HepG2 (cell line): ENCODE results near the gene ADAMTS14. TPM values are rescaled to one million over a fixed set of nuclear protein-coding genes. Genes with fewer than 3 reads are reported as not detected.

Source experiments
- ATAC-seq: fragments of 200-7000 bp; cut with Tn5 transposase; 3 replicates; pipeline ENCODE4 v1.9.1; 2020; ENCODE audit warnings: mild to moderate bottlenecking, moderate library complexity
- BruUV-seq: library from RNA; stranded (reverse); fragments of 400-500 nt; replicated peaks from 2 replicates; lab custom pipeline; 2021; lab: Mats Ljungman, UMichigan
- CTCF ChIA-PET: fragments of 300-600 bp; formaldehyde crosslinking; extraction: SDS; loops from one replicate; lab custom pipeline; 2021; ENCODE audit warnings: low total read pairs, inconsistent platforms, low intra/inter-chr PET ratio; lab: Yijun Ruan, JAX
- POLR2A ChIA-PET: fragments of 350-600 bp; sonication (Branson Sonifier 250); formaldehyde crosslinking; loops from one replicate; lab custom pipeline; 2020; ENCODE audit warnings: antibody characterized with exemption, inconsistent platforms; lab: Yijun Ruan, JAX
- DNase-seq: peaks from one replicate; pipeline ENCODE4 v3.0.0-alpha.2; 2015; ENCODE audit warnings: low spot score
- FAIRE-seq: peaks from 3 replicates; lab custom pipeline; 2011; peaks lifted over from hg19 to GRCh38; lab: Jason Lieb, UNC
- H2AFZ ChIP-seq: one replicate; pipeline ENCODE4 v1.6.1; 2011; ENCODE audit warnings: low read length, inconsistent platforms
- H3K27ac ChIP-seq: fragments of 300-600 bp; 3 replicates; pipeline ENCODE4 v1.8.0; 2011; ENCODE audit warnings: mixed run types, mild to moderate bottlenecking, mixed read lengths, low read length, inconsistent platforms; ENCODE audit not compliant: insufficient read depth; ENCODE audit errors: extremely low read length
- H3K27me3 ChIP-seq, 2 experiments: fragments of 200-600 bp in 1 of 2; 2 replicates in 1 of 2; 3 replicates in 1 of 2; pipeline versions ENCODE4 v1.6.0 to v1.8.0; 2011; ENCODE audit warnings: low read length in 2 of 2, mild to moderate bottlenecking in 2 of 2, moderate library complexity in 2 of 2, inconsistent platforms in 1 of 2; ENCODE audit not compliant: insufficient read depth in 2 of 2, control insufficient read depth in 1 of 2
- H3K36me3 ChIP-seq, 2 experiments: fragments of 200-600 bp in 1 of 2; replicated peaks in 1 of 2; 2 replicates in 1 of 2; 3 replicates in 1 of 2; pipeline versions ENCODE4 v1.5.1 to v1.8.0; 2011; ENCODE audit warnings: low read length in 2 of 2, inconsistent platforms in 1 of 2; ENCODE audit not compliant: insufficient read depth in 2 of 2, control insufficient read depth in 1 of 2
- H3K4me1 ChIP-seq: 2 replicates; pipeline ENCODE4 v1.5.1; 2012; ENCODE audit warnings: low read length, inconsistent platforms; ENCODE audit not compliant: insufficient read depth
- H3K4me2 ChIP-seq: 2 replicates; pipeline ENCODE4 v1.6.0; 2011; ENCODE audit warnings: low read depth, low read length, inconsistent platforms
- H3K4me3 ChIP-seq, 3 experiments: fragments of 200-600 bp in 1 of 3; sonication (generic), shearing (Covaris generic) in 1 of 3; replicated peaks in 1 of 3; 2 replicates each; pipeline ENCODE4 v1.5.1; 2011 to 2016; ENCODE audit warnings: low read length in 3 of 3, inconsistent platforms in 2 of 3, low read depth in 2 of 3, mild to moderate bottlenecking in 2 of 3, control low read depth in 1 of 3, mixed read lengths in 1 of 3; ENCODE audit not compliant: insufficient read depth in 1 of 3
- H3K79me2 ChIP-seq: one replicate; pipeline ENCODE4 v1.6.1; 2011; ENCODE audit warnings: low read length, inconsistent platforms; ENCODE audit not compliant: insufficient read depth
- H3K9ac ChIP-seq: 2 replicates; pipeline ENCODE4 v1.6.0; 2011; ENCODE audit warnings: mild to moderate bottlenecking, low read depth, low read length, inconsistent platforms; ENCODE audit not compliant: insufficient read depth
- H3K9me3 ChIP-seq: 2 replicates; pipeline ENCODE4 v1.5.1; 2012; ENCODE audit warnings: mild to moderate bottlenecking, low read length
- H4K20me1 ChIP-seq: 2 replicates; pipeline ENCODE4 v1.6.0; 2011; ENCODE audit warnings: inconsistent platforms, mild to moderate bottlenecking, low read length, moderate library complexity; ENCODE audit not compliant: insufficient read depth
- AKNA ChIP-seq: sonication (generic); formaldehyde crosslinking; IDR thresholded peaks from 2 replicates; pipeline ENCODE4 v1.4.0; 2020; ENCODE audit warnings: missing genetic modification reagents, borderline replicate concordance
- BCL6 ChIP-seq: IDR thresholded peaks from 2 replicates; pipeline ENCODE4 v1.6.1; 2016; ENCODE audit warnings: missing genetic modification reagents, missing compliant biosample characterization
- CCAR2 ChIP-seq: fragments of 200-400 bp; formaldehyde crosslinking; optimal IDR thresholded peaks from 2 replicates; pipeline ENCODE3; 2018; ENCODE audit warnings: low read depth, mild to moderate bottlenecking, low read length, moderate library complexity
- GMEB1 ChIP-seq: sonication (generic); formaldehyde crosslinking; IDR thresholded peaks from 2 replicates; pipeline ENCODE4 v1.5.1; 2020; ENCODE audit warnings: missing genetic modification reagents, mild to moderate bottlenecking, borderline replicate concordance
- HOXA3 ChIP-seq: sonication (generic); formaldehyde crosslinking; IDR thresholded peaks from 2 replicates; pipeline ENCODE4 v1.5.0; 2020; ENCODE audit warnings: missing genetic modification reagents
- MIER2 ChIP-seq: IDR thresholded peaks from 2 replicates; pipeline ENCODE4 v1.6.1; 2016; ENCODE audit warnings: missing biosample characterization, missing genetic modification reagents
- NR1H2 ChIP-seq: sonication (generic); formaldehyde crosslinking; IDR thresholded peaks from 2 replicates; pipeline ENCODE4 v1.8.1; 2022; ENCODE audit warnings: low read depth, missing genetic modification reagents, borderline replicate concordance
- NRL ChIP-seq: sonication (generic); formaldehyde crosslinking; IDR thresholded peaks from 2 replicates; pipeline ENCODE4 v1.5.0; 2020; ENCODE audit warnings: missing genetic modification reagents, mild to moderate bottlenecking, moderate library complexity, borderline replicate concordance
- SMC3 ChIP-seq: IDR thresholded peaks from 2 replicates; pipeline ENCODE4 v1.6.1; 2011; ENCODE audit warnings: low read length, improper control_type of control experiment
- THAP11 ChIP-seq: IDR thresholded peaks from 2 replicates; pipeline ENCODE4 v1.6.1; 2016; ENCODE audit warnings: missing biosample characterization, missing genetic modification reagents
- YY1 ChIP-seq: IDR thresholded peaks from 2 replicates; pipeline ENCODE4 v1.6.1; 2011; ENCODE audit warnings: low read length, low read depth, moderate library complexity, mild to moderate bottlenecking; ENCODE audit not compliant: insufficient read depth, insufficient replicate concordance
- ZNF18 ChIP-seq: sonication (generic); formaldehyde crosslinking; IDR thresholded peaks from 2 replicates; pipeline ENCODE4 v1.8.0; 2022; ENCODE audit warnings: mild to moderate bottlenecking, missing genetic modification reagents; ENCODE audit not compliant: insufficient replicate concordance
- ZNF441 ChIP-seq: sonication (generic); formaldehyde crosslinking; IDR thresholded peaks from 2 replicates; pipeline ENCODE4 v1.7.0; 2021; ENCODE audit warnings: missing genetic modification reagents, borderline replicate concordance
- ZNF772 ChIP-seq: sonication (generic); formaldehyde crosslinking; IDR thresholded peaks from 2 replicates; pipeline ENCODE4 v1.5.0; 2020; ENCODE audit warnings: mild to moderate bottlenecking, missing genetic modification reagents
- ZNF773 ChIP-seq: sonication (generic); formaldehyde crosslinking; IDR thresholded peaks from 2 replicates; pipeline ENCODE4 v1.4.0; 2020; ENCODE audit warnings: missing genetic modification reagents, borderline replicate concordance
- WGBS: methylation state at CpG from one replicate; pipeline ENCODE4 v1.1.6; 2017; ENCODE audit warnings: low lambda C conversion rate; 5-methylcytosine and 5-hydroxymethylcytosine counted together
- in situ Hi-C: cut with HindIII; loops from 2 replicates; pipeline ENCODE4 v1.10.0; 2017; ENCODE audit warnings: low pct_unique_long_range_greater_than_20kb; ENCODE audit not compliant: extremely low pct_ligation_motif_present
- intact Hi-C: fragments of 100-400 bp; cut with micrococcal nuclease; formaldehyde crosslinking; loops from one replicate; pipeline ENCODE4 v1.10.0; 2022; ENCODE audit not compliant: unreplicated experiment
- polyA plus RNA-seq, 8 experiments: library from polyadenylated mRNA; depleted of rRNA in 3 of 8; stranded (reverse) in 7 of 8; unstranded in 1 of 8; fragments of >200 nt; fragmentation: Illumina TruSeq in 4 of 8; extraction: Trizol in 4 of 8; gene quantifications; 2 replicates each; pipeline versions ENCODE4 v1.2.1 to v1.2.3, GENCODE V29; 2011 to 2016; ENCODE audit warnings: low read depth in 4 of 8, missing spikeins in 1 of 8, mixed read lengths in 1 of 8; ENCODE audit not compliant: insufficient read depth in 1 of 8
- total RNA-seq, 5 experiments: library from RNA; depleted of rRNA; stranded (reverse); fragments of >200 nt; fragmentation: Illumina TruSeq; extraction: Trizol; gene quantifications; 2 replicates each; pipeline ENCODE4 v1.2.3, GENCODE V29; 2016; ENCODE audit warnings: low read depth in 1 of 5

ADAMTS14 gene
- total and polyA plus RNA-seq, 2 of the 13 experiments (the other 11 are each of a cell fraction or from before 2014, with no cell fraction given), result 0.04 to 0.07 TPM

- no peak for TF ChIP-seq BCL6
- TF ChIP-seq ZNF441 (CRISPR knock-in tag), result no peak
- no peak for TF ChIP-seq THAP11 (CRISPR knock-in tag)
- TF ChIP-seq SMC3, result no peak
Observed at GRCh38 chr10:70749756-70750155, 77.5 kb downstream of the ADAMTS14 start (continued).

GRCh38 chr10:70750156-70750703 is 77.9 kb downstream of the ADAMTS14 start:
- ChIA-PET CTCF (no interaction called here), POLR2A (no interaction called here)
- Histone ChIP-seq H3K36me3 (no peaks in the 10 kb centered on the region), H3K27me3 (peaks cover 1 to 4% of the 10 kb centered on the region in 2 experiments; a peak in 2 of 5 replicates), H3K4me3 (no peak overlapping the region), H2AFZ (no peak overlapping the region), H4K20me1 (no peaks in the 10 kb centered on the region), H3K79me2 (no peaks in the 10 kb centered on the region), H3K9ac (no peak overlapping the region), H3K4me1 (no peaks in the 10 kb centered on the region), H3K9me3 (no peaks in the 10 kb centered on the region), H3K27ac (no peak overlapping the region), H3K4me2 (no peak overlapping the region)
- FAIRE-seq (no peak), DNase-seq (no peak), ATAC-seq (no peak)
- no CpG with 5 or more reads among the region's 3 CpGs for WGBS
- no TSS peak for BruUV-seq
- intact Hi-C loops, result no loop called here
- in situ Hi-C loops, result no loop called here
- TF ChIP-seq AKNA, result no peak
- no peak for TF ChIP-seq ZNF773 (CRISPR knock-in tag)
- TF ChIP-seq NRL (CRISPR knock-in tag), result no peak
- TF ChIP-seq GMEB1 (CRISPR knock-in tag), result no peak
- no peak for TF ChIP-seq NR1H2 (CRISPR knock-in tag)
- no peak for TF ChIP-seq YY1
- no peak for TF ChIP-seq MIER2 (CRISPR knock-in tag)
- TF ChIP-seq ZNF18 (CRISPR knock-in tag), result no peak
- TF ChIP-seq HOXA3, result no peak
- no peak for TF ChIP-seq CCAR2
- TF ChIP-seq ZNF772 (CRISPR knock-in tag), result no peak
